ENCODE results near the gene FCSK.

FCSK gene

GRCh38 chr16:70434484-70435260 lies 19.7 kb upstream of the FCSK start:
- no peaks in the 10 kb centered on the region for H3K27me3 Mint-ChIP-seq
- H3K27ac Mint-ChIP-seq (ENCODE audit: low read depth), result no peak overlapping the region
- no peak overlapping the region for H3K4me3 Mint-ChIP-seq
- peaks cover 54% of the 10 kb centered on the region for H3K4me1 Mint-ChIP-seq
- DNase-seq (ENCODE audit: low spot score in 2 of 2), result no peak
- H3K36me3 Mint-ChIP-seq (ENCODE audit: insufficient read depth), result peaks cover 4% of the 10 kb centered on the region
- no peak for ATAC-seq (replicated peaks; ENCODE audit: extremely low read depth, poor library complexity, severe bottlenecking)
- H3K9me3 Mint-ChIP-seq, result no peaks in the 10 kb centered on the region

DNA sequence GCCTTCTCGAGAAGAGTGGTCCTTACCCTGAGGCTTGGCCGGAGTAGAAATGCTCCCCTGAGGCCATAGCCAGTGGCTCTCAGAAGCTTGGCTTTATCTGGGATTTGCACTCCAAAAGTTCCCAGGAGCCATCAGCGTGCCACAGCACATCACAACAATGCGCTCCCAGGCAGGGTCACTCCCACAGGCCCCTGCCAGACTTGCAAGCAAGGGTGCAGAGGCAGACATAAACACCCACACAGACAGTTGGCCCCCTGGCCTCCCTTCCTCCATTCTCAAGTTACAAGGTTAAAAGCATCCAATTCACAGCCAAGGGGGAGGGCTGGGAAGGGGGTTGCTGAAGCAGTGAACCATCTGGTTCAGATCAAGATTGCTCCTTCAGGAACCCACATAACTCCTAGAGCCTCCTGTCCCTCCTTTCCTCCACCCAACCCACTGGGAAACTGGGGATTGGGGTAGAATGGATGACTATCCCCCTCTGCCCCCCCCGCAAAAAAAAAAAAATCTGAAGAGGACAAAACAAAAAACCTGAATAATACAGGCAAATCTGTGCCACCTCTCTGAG lies 17.3 kb upstream of the FCSK start:
- Mint-ChIP-seq H3K9me3 (no peaks in the 10 kb centered on the region), H3K4me1 (peaks cover 41% of the 10 kb centered on the region), H3K4me3 (peak overlapping the region; percentile 98), H3K27me3 (no peaks in the 10 kb centered on the region), H3K36me3 (ENCODE audit: insufficient read depth) (peaks cover 4% of the 10 kb centered on the region), H3K27ac (ENCODE audit: low read depth) (peak overlapping the region; percentile 89)
- no peak for DNase-seq (ENCODE audit: low spot score in 2 of 2)
- no peak for ATAC-seq (replicated peaks; ENCODE audit: extremely low read depth, poor library complexity, severe bottlenecking)

- ATAC-seq (replicated peaks; ENCODE audit: extremely low read depth, poor library complexity, severe bottlenecking) (no peak), DNase-seq (ENCODE audit: low spot score in 2 of 2) (no peak)
- Mint-ChIP-seq H3K9me3 (no peaks in the 10 kb centered on the region), H3K27me3 (no peaks in the 10 kb centered on the region), H3K4me1 (peaks cover 36% of the 10 kb centered on the region), H3K36me3 (ENCODE audit: insufficient read depth) (peaks cover 4% of the 10 kb centered on the region), H3K4me3 (peak overlapping the region; percentile 98), H3K27ac (ENCODE audit: low read depth) (peak overlapping the region; percentile 89)
These were observed 16.5 kb upstream of the FCSK start for GRCh38 chr16:70437582-70438557.

DNA sequence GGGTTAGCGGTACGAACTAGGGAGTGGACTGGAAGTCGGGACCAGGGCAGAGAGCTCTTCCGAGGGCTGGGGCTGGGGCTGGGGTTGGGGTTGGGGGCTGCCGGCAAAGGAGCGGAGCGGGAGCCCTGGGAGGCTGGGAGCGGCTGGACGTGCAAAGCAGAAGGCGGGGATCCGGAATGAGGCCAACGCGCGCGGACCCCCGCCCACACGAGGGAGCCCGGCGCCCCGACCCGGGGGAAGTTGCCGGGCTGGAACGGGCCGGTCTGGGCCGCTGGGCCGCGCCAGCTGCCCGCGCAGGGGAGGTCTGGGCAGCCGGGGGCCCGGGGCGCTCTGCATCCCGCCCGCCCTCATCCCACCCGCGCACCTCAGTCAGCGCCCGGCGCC lies 15.8 kb upstream of the FCSK start:
- Mint-ChIP-seq H3K27ac (ENCODE audit: low read depth) (peak overlapping the region; percentile 89), H3K27me3 (no peaks in the 10 kb centered on the region), H3K4me3 (peak overlapping the region; percentile 98), H3K9me3 (no peaks in the 10 kb centered on the region), H3K36me3 (ENCODE audit: insufficient read depth) (peaks cover 4% of the 10 kb centered on the region), H3K4me1 (peaks cover 28% of the 10 kb centered on the region)
- ATAC-seq (replicated peaks; ENCODE audit: extremely low read depth, poor library complexity, severe bottlenecking) (peak; percentile 7), DNase-seq (ENCODE audit: low spot score in 2 of 2) (no peak)

GRCh38 chr16:70438969-70439862 lies 15.2 kb upstream of the FCSK start, which contains the start of gene ST3GAL2:
ST3GAL2 (minus strand) TSS chr16:70439100; CDS start chr16:70398530, 40,570 bp downstream.
- H3K4me3 Mint-ChIP-seq, result peak within 1 kb of the TSS; percentile 98
- ATAC-seq (replicated peaks; ENCODE audit: extremely low read depth, poor library complexity, severe bottlenecking) (peak; percentile 96), DNase-seq (ENCODE audit: low spot score in 2 of 2) (peak; percentile 74 to 86)
- H3K9me3 Mint-ChIP-seq, result no peaks in the 10 kb centered on the region
- H3K36me3 Mint-ChIP-seq (ENCODE audit: insufficient read depth), result peaks cover 4% of the 10 kb centered on the region
- no peaks in the 10 kb centered on the region for H3K27me3 Mint-ChIP-seq
- peaks cover 22% of the 10 kb centered on the region for H3K4me1 Mint-ChIP-seq
- H3K27ac Mint-ChIP-seq (ENCODE audit: low read depth), result peak within 1 kb of the TSS; percentile 89

DNA sequence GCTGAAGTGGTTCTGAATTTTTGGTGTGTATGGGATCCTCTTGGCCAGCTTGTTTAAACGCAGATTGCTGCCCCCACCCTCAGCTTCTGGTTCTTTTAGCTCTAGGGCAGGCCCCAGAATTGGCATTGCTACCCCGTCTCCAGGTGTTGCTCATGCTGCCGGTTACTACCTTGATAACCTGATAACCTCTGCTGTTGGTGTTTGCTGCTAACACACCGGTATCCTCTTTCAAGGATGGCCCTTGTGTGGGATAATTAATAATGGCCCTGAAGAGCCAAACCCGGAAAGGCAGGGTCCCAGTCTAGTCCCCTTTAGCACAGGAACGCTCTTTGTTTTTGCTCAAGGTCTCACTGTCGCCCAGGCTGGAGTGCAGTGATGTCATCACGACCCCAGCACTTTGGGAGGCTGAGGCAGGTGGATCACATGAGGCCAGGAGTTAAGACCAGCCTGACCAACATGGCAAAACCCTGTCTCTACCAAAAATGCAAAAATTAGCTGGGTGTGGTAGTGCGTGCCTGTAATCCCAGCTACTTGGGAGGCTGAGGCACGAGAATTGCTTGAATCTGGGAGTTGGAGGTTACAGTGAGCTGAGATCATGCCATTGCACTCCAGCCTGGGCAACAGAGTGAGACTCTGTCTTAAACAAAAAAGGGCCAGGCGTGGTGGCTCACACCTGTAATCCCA lies 14.2 kb upstream of the FCSK start:
- peaks cover 22% of the 10 kb centered on the region for H3K4me1 Mint-ChIP-seq
- H3K27me3 Mint-ChIP-seq, result no peaks in the 10 kb centered on the region
- no peaks in the 10 kb centered on the region for H3K9me3 Mint-ChIP-seq
- H3K27ac Mint-ChIP-seq (ENCODE audit: low read depth), result no peak overlapping the region
- peak overlapping the region; percentile 98 for H3K4me3 Mint-ChIP-seq
- H3K36me3 Mint-ChIP-seq (ENCODE audit: insufficient read depth), result peaks cover 4% of the 10 kb centered on the region
- DNase-seq (ENCODE audit: low spot score in 2 of 2) (no peak), ATAC-seq (replicated peaks; ENCODE audit: extremely low read depth, poor library complexity, severe bottlenecking) (no peak)

GRCh38 chr16:70441406-70441990 lies 12.9 kb upstream of the FCSK start:
- Mint-ChIP-seq H3K36me3 (ENCODE audit: insufficient read depth) (peaks cover 4% of the 10 kb centered on the region), H3K27ac (ENCODE audit: low read depth) (no peak overlapping the region), H3K4me1 (peaks cover 19% of the 10 kb centered on the region), H3K27me3 (no peaks in the 10 kb centered on the region), H3K4me3 (no peak overlapping the region), H3K9me3 (no peaks in the 10 kb centered on the region)
- ATAC-seq (replicated peaks; ENCODE audit: extremely low read depth, poor library complexity, severe bottlenecking), result no peak
- no peak for DNase-seq (ENCODE audit: low spot score in 2 of 2)

DNA sequence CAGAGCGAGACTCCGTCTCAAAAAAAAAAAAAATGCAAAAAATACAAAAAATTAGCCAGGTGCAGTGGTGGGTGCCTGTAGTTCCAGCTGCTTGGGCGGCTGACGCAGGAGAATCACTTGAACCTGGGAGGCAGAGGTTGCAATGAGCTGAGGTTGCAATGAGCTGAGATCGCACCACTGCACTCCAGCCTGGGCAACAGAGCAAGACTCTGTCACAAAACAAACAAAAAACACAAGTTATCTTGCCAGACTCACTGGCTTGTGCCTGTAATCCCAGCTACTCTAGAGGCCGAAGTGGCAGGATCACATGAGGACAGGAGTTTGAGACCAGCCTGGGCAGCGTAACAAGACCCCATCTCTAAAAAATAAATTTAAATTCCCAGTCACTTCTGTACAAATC lies 12.1 kb upstream of the FCSK start:
- no peaks in the 10 kb centered on the region for H3K27me3 Mint-ChIP-seq
- DNase-seq (ENCODE audit: low spot score in 2 of 2) (no peak), ATAC-seq (replicated peaks; ENCODE audit: extremely low read depth, poor library complexity, severe bottlenecking) (no peak)
- peaks cover 4% of the 10 kb centered on the region for H3K36me3 Mint-ChIP-seq (ENCODE audit: insufficient read depth)
- no peaks in the 10 kb centered on the region for H3K9me3 Mint-ChIP-seq
- no peak overlapping the region for H3K4me3 Mint-ChIP-seq
- H3K27ac Mint-ChIP-seq (ENCODE audit: low read depth), result no peak overlapping the region
- peaks cover 11% of the 10 kb centered on the region for H3K4me1 Mint-ChIP-seq

DNA sequence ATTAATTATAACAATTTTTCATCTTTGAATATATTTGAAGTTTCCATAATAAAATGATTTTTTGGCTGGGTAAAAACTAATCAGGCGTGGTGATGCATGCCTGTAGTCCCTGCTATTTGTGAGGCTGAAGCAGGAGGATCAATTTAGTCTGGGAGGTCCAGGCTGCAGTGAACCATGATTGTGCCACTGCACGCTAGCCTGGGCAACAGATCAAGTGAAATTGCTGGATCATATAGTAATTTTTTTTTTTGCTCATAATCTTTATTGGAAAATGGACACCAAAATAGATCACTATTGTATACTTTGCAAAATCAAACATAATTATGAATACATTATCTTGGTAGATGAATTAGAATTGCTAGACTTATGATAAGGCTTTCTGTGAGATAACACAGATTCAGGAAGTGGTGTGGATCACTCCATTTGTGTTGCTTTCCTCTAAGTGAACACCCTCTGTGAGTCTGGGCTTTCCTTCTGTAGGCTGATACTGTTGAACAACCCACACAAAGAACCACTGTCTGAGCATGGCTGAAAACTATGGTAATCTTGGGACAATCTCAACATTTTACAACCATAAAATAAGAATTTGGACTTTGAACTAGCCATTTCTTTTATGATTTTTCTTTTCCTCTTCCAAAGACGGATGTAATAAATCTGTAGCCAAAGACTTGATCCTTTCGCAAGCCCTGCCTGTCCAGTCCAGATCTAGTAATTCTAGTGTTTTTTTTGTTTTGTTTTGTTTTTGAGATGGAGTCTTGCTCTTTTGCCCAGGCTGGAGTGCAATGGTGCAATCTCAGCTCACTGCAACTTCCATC lies 9.9 kb upstream of the FCSK start:
- Mint-ChIP-seq H3K4me1 (no peaks in the 10 kb centered on the region), H3K36me3 (ENCODE audit: insufficient read depth) (no peaks in the 10 kb centered on the region), H3K27ac (ENCODE audit: low read depth) (no peak overlapping the region), H3K27me3 (no peaks in the 10 kb centered on the region), H3K9me3 (no peaks in the 10 kb centered on the region), H3K4me3 (no peak overlapping the region)
- no peak for DNase-seq (ENCODE audit: low spot score in 2 of 2)
- no peak for ATAC-seq (replicated peaks; ENCODE audit: extremely low read depth, poor library complexity, severe bottlenecking)

DNA sequence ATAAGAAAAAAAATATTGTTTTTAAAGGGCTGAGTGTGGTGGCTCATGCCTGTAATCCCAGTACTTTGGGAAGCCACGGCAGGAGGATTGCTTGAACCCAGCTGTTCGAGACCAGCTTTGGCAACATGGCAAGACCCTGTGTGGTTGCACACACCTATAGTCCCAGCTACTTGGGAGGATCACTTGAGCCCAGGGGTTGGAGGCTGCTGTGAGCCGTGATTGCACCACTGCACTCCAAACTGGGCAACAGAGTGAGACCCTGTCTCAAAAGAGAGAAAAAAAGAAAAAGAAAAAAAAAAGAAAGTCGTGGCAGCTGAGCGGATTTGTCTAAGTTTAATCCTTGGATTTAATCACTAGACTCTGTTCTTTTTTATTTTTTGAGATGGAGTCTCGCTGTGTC lies 6.3 kb upstream of the FCSK start:
- H3K4me3 Mint-ChIP-seq, result no peak overlapping the region
- no peak overlapping the region for H3K27ac Mint-ChIP-seq (ENCODE audit: low read depth)
- no peaks in the 10 kb centered on the region for H3K27me3 Mint-ChIP-seq
- ATAC-seq (replicated peaks; ENCODE audit: extremely low read depth, poor library complexity, severe bottlenecking), result no peak
- no peak for DNase-seq (ENCODE audit: low spot score in 2 of 2)
- no peaks in the 10 kb centered on the region for H3K9me3 Mint-ChIP-seq
- H3K36me3 Mint-ChIP-seq (ENCODE audit: insufficient read depth), result no peaks in the 10 kb centered on the region
- H3K4me1 Mint-ChIP-seq, result no peaks in the 10 kb centered on the region

Data from central memory CD8-positive, alpha-beta T cell (primary cell).